GM12892 (cell line): Measurements from ENCODE around the gene ULK3.

Experiments used
- DNase-seq: peaks from one replicate; pipeline ENCODE4 v3.0.0; 2011; ENCODE audit not compliant: insufficient read length
- FAIRE-seq: peaks from 2 replicates; lab custom pipeline; 2011; peaks lifted over from hg19 to GRCh38; lab: Jason Lieb, UNC
- POLR2A ChIP-seq: IDR thresholded peaks from 2 replicates; pipeline ENCODE4 v1.6.1; 2011; ENCODE audit warnings: low read depth, low read length, control low read depth
- POLR2AphosphoS5 ChIP-seq: IDR thresholded peaks from 2 replicates; pipeline ENCODE4 v1.6.1; 2011; ENCODE audit warnings: low read depth, low read length, control low read depth
- TAF1 ChIP-seq: IDR thresholded peaks from 2 replicates; pipeline ENCODE4 v1.6.1; 2011; ENCODE audit warnings: low read depth, mild to moderate bottlenecking, control low read depth, low read length, borderline replicate concordance

ULK3 gene

GRCh38 chr15:74838137-74838516 is 4.8 kb downstream of the ULK3 start:
- TF ChIP-seq TAF1 (no peak), POLR2AphosphoS5 (no peak)
- FAIRE-seq (no peak), DNase-seq (no peak)

- DNase-seq (no peak), FAIRE-seq (no peak)
- TF ChIP-seq POLR2A (no peak), POLR2AphosphoS5 (no peak), TAF1 (no peak)
Measured at GRCh38 chr15:74837482-74838136, 5.3 kb downstream of the ULK3 start.

GRCh38 chr15:74836846-74837245 is 6.1 kb downstream of the ULK3 start:
- TF ChIP-seq POLR2AphosphoS5: no peak
- TF ChIP-seq TAF1: no peak
- no peak for TF ChIP-seq POLR2A
- DNase-seq (no peak), FAIRE-seq (no peak)

- peak; percentile 62 for FAIRE-seq
- DNase-seq: peak; percentile 60
- TF ChIP-seq TAF1 (no peak), POLR2A (no peak), POLR2AphosphoS5 (no peak)
Measured at GRCh38 chr15:74835312-74835823, 7.6 kb downstream of the ULK3 start.

- TF ChIP-seq TAF1 (no peak), POLR2AphosphoS5 (no peak), POLR2A (no peak)
- FAIRE-seq (no peak), DNase-seq (no peak)
Measured at GRCh38 chr15:74833376-74834107, 9.4 kb downstream of the ULK3 start.

GRCh38 chr15:74832826-74833225 is 10.1 kb downstream of the ULK3 start:
- TF ChIP-seq POLR2AphosphoS5 (no peak), TAF1 (no peak), POLR2A (no peak)
- FAIRE-seq (no peak), DNase-seq (no peak)

- FAIRE-seq: no peak
- DNase-seq: no peak
- no peak for TF ChIP-seq TAF1
- TF ChIP-seq POLR2A: no peak
Measured at GRCh38 chr15:74831813-74832495, 11.0 kb downstream of the ULK3 start.

GRCh38 chr15:74830868-74831267 is 12.1 kb downstream of the ULK3 start:
- no peak for DNase-seq
- FAIRE-seq: no peak
- TF ChIP-seq POLR2A (no peak), POLR2AphosphoS5 (no peak), TAF1 (no peak)

GRCh38 chr15:74829991-74830390 is 13.0 kb downstream of the ULK3 start:
- TF ChIP-seq POLR2A (no peak), TAF1 (no peak), POLR2AphosphoS5 (no peak)
- no peak for FAIRE-seq
- DNase-seq: no peak

- FAIRE-seq: peak; percentile 53
- DNase-seq: no peak
- TF ChIP-seq POLR2AphosphoS5 (no peak), POLR2A (no peak), TAF1 (no peak)
Measured at GRCh38 chr15:74829486-74829885, 13.5 kb downstream of the ULK3 start.

- TF ChIP-seq TAF1: no peak
- no peak for TF ChIP-seq POLR2A
- TF ChIP-seq POLR2AphosphoS5: no peak
- DNase-seq: no peak
- no peak for FAIRE-seq
Measured at GRCh38 chr15:74828835-74829234, 14.1 kb downstream of the ULK3 start.

- DNase-seq (no peak), FAIRE-seq (no peak)
- TF ChIP-seq POLR2AphosphoS5: no peak
- no peak for TF ChIP-seq POLR2A
- no peak for TF ChIP-seq TAF1
Measured at GRCh38 chr15:74827614-74828013, 15.3 kb downstream of the ULK3 start.
